ENCODE measurements around the gene PICALM.
"Not testable (repeated sequence)": the region's sequence is repeated elsewhere in the genome, so short reads cannot be mapped to it uniquely, and the experiment has no call there.

PICALM gene

DNA sequence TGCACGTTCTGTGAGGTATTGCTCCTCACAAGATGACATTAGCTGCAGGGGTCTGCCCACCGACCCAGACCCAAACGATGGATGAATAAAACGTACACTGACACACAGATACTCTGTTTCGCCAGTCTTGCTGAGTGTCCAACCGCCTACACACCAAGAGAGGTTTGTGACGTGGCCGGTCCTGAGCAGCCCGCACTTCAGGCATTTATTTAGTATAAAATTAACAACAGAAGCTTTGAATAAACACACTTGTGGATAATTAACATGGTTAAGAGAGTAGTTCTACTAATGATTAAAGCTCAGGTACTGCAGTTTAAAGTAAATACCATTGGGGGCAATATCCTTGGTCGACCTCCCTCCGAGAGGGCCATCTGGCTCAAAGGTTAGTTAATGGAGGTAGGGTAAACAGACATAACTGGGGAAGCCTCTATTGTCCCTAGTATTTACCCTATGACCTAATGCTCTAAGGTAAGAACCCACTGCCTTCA lies 138.0 kb downstream of the PICALM start:
- DNase-seq, result no peak

GRCh38 chr11:85926653-85927214 lies 142.2 kb downstream of the PICALM start:
- not testable (repeated sequence) for DNase-seq

DNA sequence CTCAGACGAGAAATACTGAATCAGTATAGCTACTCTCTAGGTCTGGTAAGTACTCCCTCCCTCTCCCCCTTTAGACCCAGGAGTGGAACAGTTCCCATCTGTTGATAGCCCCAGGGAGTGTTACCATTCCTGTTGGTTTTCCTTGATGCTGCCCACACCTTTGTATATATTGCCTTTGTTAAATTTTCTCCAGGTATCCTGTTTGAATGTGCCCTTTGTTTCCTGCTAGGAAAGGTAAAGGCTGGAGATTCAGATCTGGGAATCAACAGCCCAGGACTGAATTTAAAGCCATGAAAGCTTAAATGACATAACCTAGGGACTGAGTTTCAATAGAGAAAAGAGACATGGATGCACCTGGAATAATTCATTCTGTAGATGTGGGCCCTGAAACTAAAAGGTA lies 145.4 kb downstream of the PICALM start:
- no peak for DNase-seq

DNA sequence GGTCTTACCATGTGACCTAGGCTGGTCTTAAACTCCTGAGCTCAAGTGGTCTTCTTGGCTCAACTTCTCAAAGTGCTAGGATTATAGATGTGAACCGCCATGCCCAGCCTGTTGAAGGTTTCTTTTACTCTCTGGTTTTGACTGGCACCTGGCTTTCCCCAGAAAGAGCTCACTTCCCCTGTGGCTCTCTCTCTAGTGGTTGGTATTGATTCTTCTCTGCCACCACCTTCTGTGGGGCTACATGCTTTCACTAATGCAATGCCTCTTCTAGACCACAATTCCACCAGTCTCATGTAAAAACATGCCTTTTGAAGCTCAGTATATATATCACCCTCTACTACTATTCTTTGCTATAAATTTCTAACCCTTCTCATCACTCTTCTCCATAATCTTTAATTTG lies 146.5 kb downstream of the PICALM start:
- DNase-seq, result no peak

DNA sequence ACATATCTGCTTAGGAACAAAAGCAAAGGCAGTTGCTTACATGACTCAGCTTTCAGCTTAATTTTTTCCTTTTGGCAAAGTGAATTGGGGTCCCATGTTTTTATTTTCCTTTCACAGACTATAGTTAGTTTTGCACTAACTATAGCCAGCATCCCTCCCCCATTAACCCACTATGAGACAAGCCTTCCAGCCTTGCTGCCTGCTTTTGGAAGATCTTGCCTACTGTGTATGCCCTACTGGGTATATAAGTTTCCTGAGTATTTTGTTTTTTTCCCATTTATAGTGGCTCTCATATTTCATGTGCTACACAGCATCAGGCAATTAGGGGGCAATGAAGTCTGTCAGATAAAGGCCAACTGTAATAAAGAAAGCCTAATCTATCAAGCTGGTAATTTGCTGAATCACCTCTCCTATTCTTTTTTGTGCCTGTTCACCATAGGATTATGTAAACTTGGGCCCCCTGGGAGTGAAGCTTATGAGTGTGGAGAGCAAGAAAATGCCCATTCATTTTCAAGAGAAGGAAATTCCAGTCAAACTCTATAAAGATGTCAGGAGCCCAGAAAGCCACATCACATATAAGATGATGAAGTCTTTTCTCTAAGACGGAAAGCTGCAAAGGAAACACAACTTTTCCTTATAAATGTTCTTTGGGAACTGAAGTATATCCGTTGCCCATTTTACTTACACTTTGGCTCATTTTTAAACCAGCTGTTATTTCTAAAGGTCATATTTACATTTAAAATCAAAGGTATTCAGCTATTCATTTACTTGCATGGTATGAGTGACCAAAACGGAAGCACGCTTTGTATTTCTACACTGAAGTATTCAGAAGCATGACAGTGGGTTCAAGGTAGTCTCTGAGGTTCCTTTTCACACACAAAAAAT lies 149.7 kb downstream of the PICALM start:
- no peak for DNase-seq

DNA sequence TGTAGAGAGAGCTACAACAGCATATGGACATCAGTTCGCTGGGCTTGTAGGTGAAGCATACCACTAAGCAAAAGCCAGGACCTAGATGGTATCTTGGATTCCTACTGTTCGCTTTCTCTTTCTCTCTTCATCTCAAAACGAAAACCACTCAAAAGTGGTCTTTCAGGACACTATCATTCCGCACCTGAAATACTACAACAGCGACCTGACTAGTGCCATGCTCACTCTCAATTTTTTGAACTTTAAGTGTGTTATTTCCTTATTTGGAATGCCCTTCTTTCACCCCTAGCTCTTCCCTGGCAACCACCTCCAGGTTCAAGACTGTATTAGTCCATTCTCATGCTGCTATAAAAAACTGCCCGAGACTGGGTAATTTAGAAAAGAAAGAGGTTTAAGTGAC lies 154.5 kb downstream of the PICALM start:
- no peak for DNase-seq

- no peak for DNase-seq
These were observed 155.4 kb downstream of the PICALM start for GRCh38 chr11:85913513-85913912.

GRCh38 chr11:85912414-85912813 lies 156.5 kb downstream of the PICALM start:
- DNase-seq, result no peak

All from left hindlimb (tissue), 1 donor.